ENCODE measurements around the gene ATXN10.
"Not testable (repeated sequence)": the region's sequence is repeated elsewhere in the genome, so short reads cannot be mapped to it uniquely, and the experiment has no call there.

ATXN10 gene

GRCh38 chr22:45709060-45709739, 37.6 kb downstream of the ATXN10 start:
- DNase-seq (ENCODE audit: low read depth in 2 of 2), result no peak

- DNase-seq (ENCODE audit: low read depth in 2 of 2), result no peak
Observed at GRCh38 chr22:45709866-45710265, 38.2 kb downstream of the ATXN10 start.

GRCh38 chr22:45710469-45710868, 38.8 kb downstream of the ATXN10 start:
- DNase-seq (ENCODE audit: low read depth in 2 of 2), result no peak

GRCh38 chr22:45714390-45714789, 42.8 kb downstream of the ATXN10 start:
- not testable (repeated sequence) for DNase-seq (ENCODE audit: low read depth in 2 of 2)

- DNase-seq (ENCODE audit: low read depth in 2 of 2), result no peak
Observed at GRCh38 chr22:45717789-45718188, 46.2 kb downstream of the ATXN10 start.

- no peak for DNase-seq (ENCODE audit: low read depth in 2 of 2)
Observed at GRCh38 chr22:45718391-45718790, 46.8 kb downstream of the ATXN10 start.

- DNase-seq (ENCODE audit: low read depth in 2 of 2), result no peak
Observed at GRCh38 chr22:45720839-45721378, 49.3 kb downstream of the ATXN10 start.

GRCh38 chr22:45722006-45722405, 50.4 kb downstream of the ATXN10 start:
- DNase-seq (ENCODE audit: low read depth in 2 of 2), result no peak

- no peak for DNase-seq (ENCODE audit: low read depth in 2 of 2)
Observed at GRCh38 chr22:45726081-45726480, 54.4 kb downstream of the ATXN10 start.

- no peak for DNase-seq (ENCODE audit: low read depth in 2 of 2)
Observed at GRCh38 chr22:45731041-45731797, 59.6 kb downstream of the ATXN10 start.

GRCh38 chr22:45731798-45732495, 60.3 kb downstream of the ATXN10 start:
- DNase-seq (ENCODE audit: low read depth in 2 of 2), result no peak

GRCh38 chr22:45735273-45735672, 63.6 kb downstream of the ATXN10 start:
- DNase-seq (ENCODE audit: low read depth in 2 of 2), result no peak

- no peak for DNase-seq (ENCODE audit: low read depth in 2 of 2)
Observed at GRCh38 chr22:45738206-45738605, 66.6 kb downstream of the ATXN10 start.

- DNase-seq (ENCODE audit: low read depth in 2 of 2), result no peak
Observed at GRCh38 chr22:45740236-45740635, 68.6 kb downstream of the ATXN10 start.

- DNase-seq (ENCODE audit: low read depth in 2 of 2), result no peak
Observed at GRCh38 chr22:45742866-45743450, 71.3 kb downstream of the ATXN10 start.

GRCh38 chr22:45743687-45744086, 72.1 kb downstream of the ATXN10 start:
- DNase-seq (ENCODE audit: low read depth in 2 of 2), result no peak

GRCh38 chr22:45744442-45744841, 72.8 kb downstream of the ATXN10 start:
- no peak for DNase-seq (ENCODE audit: low read depth in 2 of 2)

- DNase-seq (ENCODE audit: low read depth in 2 of 2), result no peak
Observed at GRCh38 chr22:45750626-45751025, 79.0 kb downstream of the ATXN10 start.

GRCh38 chr22:45752036-45752435, 80.4 kb downstream of the ATXN10 start:
- DNase-seq (ENCODE audit: low read depth in 2 of 2), result no peak

GRCh38 chr22:45754822-45755221, 83.2 kb downstream of the ATXN10 start:
- DNase-seq (ENCODE audit: low read depth in 2 of 2), result no peak

- no peak for DNase-seq (ENCODE audit: low read depth in 2 of 2)
Observed at GRCh38 chr22:45756558-45756957, 84.9 kb downstream of the ATXN10 start.

- DNase-seq (ENCODE audit: low read depth in 2 of 2), result no peak
Observed at GRCh38 chr22:45757068-45757467, 85.4 kb downstream of the ATXN10 start.
